Suprapubic skin (tissue), 4 donors: ENCODE measurements around the gene ACOX3.

Experiments used
- EP300 ChIP-seq: sonication (generic); formaldehyde crosslinking; IDR thresholded peaks from one replicate; pipeline ENCODE4 v1.6.1; 2017; ENCODE audit warnings: antibody characterized with exemption
- POLR2A ChIP-seq, 2 donors: fragments of 450-650 bp; IDR thresholded peaks; one replicate each; pipeline ENCODE4 v1.6.1; 2017; ENCODE audit warnings: antibody characterized with exemption in 2 of 2, mild to moderate bottlenecking in 2 of 2, moderate library complexity in 2 of 2
- POLR2AphosphoS5 ChIP-seq, 3 donors: sonication (generic); formaldehyde crosslinking; IDR thresholded peaks; one replicate each; pipeline ENCODE4 v1.6.1; 2017; ENCODE audit warnings: antibody characterized with exemption in 3 of 3
- TF ChIP-seq, protein P1 (sequence below), 2 donors: fragments of 200-600 bp in 1 of 2; fragments of 450-650 bp in 1 of 2; sonication (generic) in 1 of 2; IDR thresholded peaks; one replicate each; pipeline ENCODE4 v1.5.1; 2016 to 2019; ENCODE audit warnings: antibody characterized with exemption in 2 of 2, mild to moderate bottlenecking in 1 of 2, moderate library complexity in 1 of 2

DNA sequence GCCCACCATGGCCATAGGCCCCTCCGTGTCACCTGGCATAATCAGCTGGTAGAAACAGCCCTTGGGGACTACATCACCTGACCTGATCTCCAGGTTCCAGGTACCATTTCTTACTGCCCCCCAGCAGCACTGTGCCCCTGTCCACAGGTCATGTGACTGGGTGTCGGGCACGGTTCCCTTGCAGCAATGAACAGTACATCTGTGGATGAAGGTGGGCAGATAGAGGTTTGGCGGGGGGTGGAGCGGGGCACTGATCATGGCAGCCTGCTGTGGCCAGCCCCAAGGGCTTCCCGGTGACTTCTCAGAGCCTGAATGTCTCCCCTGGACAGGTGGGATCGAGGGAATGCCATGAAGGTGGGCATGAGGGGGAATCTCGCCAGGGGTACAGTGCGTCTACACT lies 37.8 kb upstream of the ACOX3 start:
- TF ChIP-seq, protein P1, sequence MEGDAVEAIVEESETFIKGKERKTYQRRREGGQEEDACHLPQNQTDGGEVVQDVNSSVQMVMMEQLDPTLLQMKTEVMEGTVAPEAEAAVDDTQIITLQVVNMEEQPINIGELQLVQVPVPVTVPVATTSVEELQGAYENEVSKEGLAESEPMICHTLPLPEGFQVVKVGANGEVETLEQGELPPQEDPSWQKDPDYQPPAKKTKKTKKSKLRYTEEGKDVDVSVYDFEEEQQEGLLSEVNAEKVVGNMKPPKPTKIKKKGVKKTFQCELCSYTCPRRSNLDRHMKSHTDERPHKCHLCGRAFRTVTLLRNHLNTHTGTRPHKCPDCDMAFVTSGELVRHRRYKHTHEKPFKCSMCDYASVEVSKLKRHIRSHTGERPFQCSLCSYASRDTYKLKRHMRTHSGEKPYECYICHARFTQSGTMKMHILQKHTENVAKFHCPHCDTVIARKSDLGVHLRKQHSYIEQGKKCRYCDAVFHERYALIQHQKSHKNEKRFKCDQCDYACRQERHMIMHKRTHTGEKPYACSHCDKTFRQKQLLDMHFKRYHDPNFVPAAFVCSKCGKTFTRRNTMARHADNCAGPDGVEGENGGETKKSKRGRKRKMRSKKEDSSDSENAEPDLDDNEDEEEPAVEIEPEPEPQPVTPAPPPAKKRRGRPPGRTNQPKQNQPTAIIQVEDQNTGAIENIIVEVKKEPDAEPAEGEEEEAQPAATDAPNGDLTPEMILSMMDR (IDR thresholded peaks at IDR 0.05): no peak
- no peak for TF ChIP-seq POLR2AphosphoS5 (IDR thresholded peaks at IDR 0.05)
- TF ChIP-seq POLR2A (IDR thresholded peaks at IDR 0.05): no peak
- no peak for TF ChIP-seq EP300
